PFSK-1 (cell line): ENCODE measurements around the gene DHRS12.

ENCODE experiments used
- POLR2AphosphoS5 ChIP-seq: IDR thresholded peaks from 2 replicates; pipeline ENCODE4 v1.6.1; 2012; ENCODE audit warnings: low read depth, mild to moderate bottlenecking, control low read depth, low read length, moderate library complexity
- TF ChIP-seq, protein P1 (sequence below), 2 experiments: IDR thresholded peaks; 2 replicates each; pipeline versions ENCODE4 v1.6.1 to v1.8.0; 2011 to 2012; ENCODE audit warnings: low read depth in 2 of 2, low read length in 2 of 2, control low read depth in 1 of 2, inconsistent platforms in 1 of 2, mild to moderate bottlenecking in 1 of 2, moderate library complexity in 1 of 2; ENCODE audit not compliant: insufficient read depth in 1 of 2

DNA sequence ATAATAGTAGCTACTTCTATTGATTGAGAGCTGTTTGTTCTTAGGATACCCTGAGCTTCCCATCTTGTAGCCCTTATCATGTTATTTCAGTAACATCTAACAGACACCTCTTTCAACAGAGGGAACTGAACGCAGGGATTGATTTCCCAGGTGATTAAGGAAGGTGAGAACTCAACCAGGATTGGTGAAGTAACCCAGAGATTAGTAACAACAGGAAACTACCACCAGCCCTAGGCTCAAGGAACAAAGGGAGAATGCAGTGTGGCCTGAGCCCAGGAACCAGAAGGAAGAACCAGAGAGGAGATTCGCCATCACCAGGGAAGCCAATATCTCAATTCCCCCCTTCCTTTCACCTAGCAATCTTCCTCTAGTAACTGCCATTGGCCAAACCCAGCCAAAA is 8.5 kb downstream of the DHRS12 start:
- no peak for TF ChIP-seq POLR2AphosphoS5
- TF ChIP-seq, protein P1, sequence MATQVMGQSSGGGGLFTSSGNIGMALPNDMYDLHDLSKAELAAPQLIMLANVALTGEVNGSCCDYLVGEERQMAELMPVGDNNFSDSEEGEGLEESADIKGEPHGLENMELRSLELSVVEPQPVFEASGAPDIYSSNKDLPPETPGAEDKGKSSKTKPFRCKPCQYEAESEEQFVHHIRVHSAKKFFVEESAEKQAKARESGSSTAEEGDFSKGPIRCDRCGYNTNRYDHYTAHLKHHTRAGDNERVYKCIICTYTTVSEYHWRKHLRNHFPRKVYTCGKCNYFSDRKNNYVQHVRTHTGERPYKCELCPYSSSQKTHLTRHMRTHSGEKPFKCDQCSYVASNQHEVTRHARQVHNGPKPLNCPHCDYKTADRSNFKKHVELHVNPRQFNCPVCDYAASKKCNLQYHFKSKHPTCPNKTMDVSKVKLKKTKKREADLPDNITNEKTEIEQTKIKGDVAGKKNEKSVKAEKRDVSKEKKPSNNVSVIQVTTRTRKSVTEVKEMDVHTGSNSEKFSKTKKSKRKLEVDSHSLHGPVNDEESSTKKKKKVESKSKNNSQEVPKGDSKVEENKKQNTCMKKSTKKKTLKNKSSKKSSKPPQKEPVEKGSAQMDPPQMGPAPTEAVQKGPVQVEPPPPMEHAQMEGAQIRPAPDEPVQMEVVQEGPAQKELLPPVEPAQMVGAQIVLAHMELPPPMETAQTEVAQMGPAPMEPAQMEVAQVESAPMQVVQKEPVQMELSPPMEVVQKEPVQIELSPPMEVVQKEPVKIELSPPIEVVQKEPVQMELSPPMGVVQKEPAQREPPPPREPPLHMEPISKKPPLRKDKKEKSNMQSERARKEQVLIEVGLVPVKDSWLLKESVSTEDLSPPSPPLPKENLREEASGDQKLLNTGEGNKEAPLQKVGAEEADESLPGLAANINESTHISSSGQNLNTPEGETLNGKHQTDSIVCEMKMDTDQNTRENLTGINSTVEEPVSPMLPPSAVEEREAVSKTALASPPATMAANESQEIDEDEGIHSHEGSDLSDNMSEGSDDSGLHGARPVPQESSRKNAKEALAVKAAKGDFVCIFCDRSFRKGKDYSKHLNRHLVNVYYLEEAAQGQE (IDR thresholded peaks at IDR 0.05; ENCODE audit: insufficient read depth in 1 of 2, low read depth in 2 of 2, low read length in 2 of 2), result no peak
